GM12878 (cell line): Measurements from ENCODE around the gene FOXL3.

ENCODE experiments used
- MAX ChIP-seq: IDR thresholded peaks from 2 replicates; pipeline ENCODE4 v1.6.1; 2012; ENCODE audit warnings: low read depth, low read length, improper control_type of control experiment
- MYC ChIP-seq: IDR thresholded peaks from 2 replicates; pipeline ENCODE4 v1.6.1; 2011; ENCODE audit warnings: mild to moderate bottlenecking, low read length, moderate library complexity, inconsistent platforms; ENCODE audit not compliant: insufficient read depth, insufficient replicate concordance, insufficient read length, severe bottlenecking
- NR2C1 ChIP-seq: fragments of 450-650 bp; IDR thresholded peaks from 2 replicates; pipeline ENCODE4 v1.6.1; 2017; ENCODE audit warnings: antibody characterized with exemption, mild to moderate bottlenecking, moderate library complexity
- POLR2A ChIP-seq: IDR thresholded peaks from 2 replicates; pipeline ENCODE4 v1.6.1; 2011; ENCODE audit warnings: low read depth, mild to moderate bottlenecking, low read length
- PRDM15 ChIP-seq: fragments of 450-650 bp; formaldehyde crosslinking; IDR thresholded peaks from 2 replicates; pipeline ENCODE4 v1.4.0; 2020; ENCODE audit warnings: mild to moderate bottlenecking, moderate library complexity
- RFX5 ChIP-seq: IDR thresholded peaks from 2 replicates; pipeline ENCODE4 v1.6.1; 2011; ENCODE audit warnings: low read depth, low read length, improper control_type of control experiment
- YBX1 ChIP-seq: fragments of 450-650 bp; IDR thresholded peaks from 2 replicates; pipeline ENCODE4 v1.6.1; 2016; ENCODE audit warnings: antibody characterized with exemption

- no peak for TF ChIP-seq PRDM15 (CRISPR knock-in tag)
- TF ChIP-seq NR2C1 = no peak
- no peak for TF ChIP-seq YBX1
- no peak for TF ChIP-seq POLR2A
- TF ChIP-seq MAX = no peak
- TF ChIP-seq RFX5 = no peak
- TF ChIP-seq MYC = no peak
These were observed 18.0 kb downstream of the FOXL3 start for GRCh38 chr7:307970-308369.
